Pulmonary artery endothelial cell (primary cell): Measurements from ENCODE around the gene RDH11. TPM values are rescaled to one million over a fixed set of nuclear protein-coding genes. Genes with fewer than 3 reads are reported as not detected.

ENCODE experiments used
- DNase-seq: peaks from one replicate; pipeline ENCODE4 v3.0.0-alpha.2; 2011; ENCODE audit warnings: low read depth, low spot score
- total RNA-seq: library from RNA; depleted of rRNA; stranded (reverse); fragments of >200 nt; gene quantifications from 2 replicates; pipeline ENCODE4 v1.2.3, GENCODE V29; 2014

RDH11 gene
- total RNA-seq, 1 donor from 2014 or later: 117 TPM

- no peak for DNase-seq
Measured at GRCh38 chr14:67650151-67650550, 45.4 kb downstream of the RDH11 start.

- DNase-seq: no peak
Measured at GRCh38 chr14:67646131-67646530, 49.4 kb downstream of the RDH11 start.

GRCh38 chr14:67645414-67645813, 50.1 kb downstream of the RDH11 start:
- no peak for DNase-seq

GRCh38 chr14:67644428-67644827, 51.1 kb downstream of the RDH11 start:
- no peak for DNase-seq

- DNase-seq: no peak
Measured at GRCh38 chr14:67643713-67644112, 51.9 kb downstream of the RDH11 start.

GRCh38 chr14:67641902-67642749, 53.4 kb downstream of the RDH11 start:
- no peak for DNase-seq

GRCh38 chr14:67641480-67641879, 54.1 kb downstream of the RDH11 start:
- DNase-seq: no peak

- DNase-seq: no peak
Measured at GRCh38 chr14:67638642-67639041, 56.9 kb downstream of the RDH11 start.

- no peak for DNase-seq
Measured at GRCh38 chr14:67636361-67636919, 59.1 kb downstream of the RDH11 start.

- DNase-seq: no peak
Measured at GRCh38 chr14:67633451-67634147, 62.0 kb downstream of the RDH11 start.

GRCh38 chr14:67630938-67631337, 64.6 kb downstream of the RDH11 start:
- no peak for DNase-seq

GRCh38 chr14:67630186-67630585, 65.4 kb downstream of the RDH11 start:
- DNase-seq: no peak

- no peak for DNase-seq
Measured at GRCh38 chr14:67627519-67627918, 68.0 kb downstream of the RDH11 start.

Other genes with a start within 250 kb of the RDH11 start
- 0.07 TPM in 2 replicates for gene TMEM229B, start 207.0 kb downstream of the RDH11 start, total RNA-seq
- 0.14 and 0.26 TPM in 2 replicates for gene PLEKHH1, start 162.5 kb downstream of the RDH11 start, total RNA-seq
- 8.0 and 12.8 TPM in 2 replicates for gene PIGH, start 95.5 kb downstream of the RDH11 start, total RNA-seq
- 35.9 and 54.9 TPM in 2 replicates for gene ARG2, start 75.8 kb downstream of the RDH11 start, total RNA-seq
- 49.3 and 71.5 TPM in 2 replicates for gene VTI1B, start 21.1 kb downstream of the RDH11 start, total RNA-seq
- gene RDH12, start 6.1 kb upstream of the RDH11 start, total RNA-seq: not detected in 2 replicates
- gene ZFYVE26, start 120.8 kb upstream of the RDH11 start, total RNA-seq: 12.9 and 31.0 TPM in 2 replicates
- 9.8 and 14.3 TPM in 2 replicates for gene RAD51B, start 124.0 kb upstream of the RDH11 start, total RNA-seq